ELF-1 (cell line): Measurements from ENCODE around the gene KRTAP1-3.
"Not testable (repeated sequence)": the region's sequence is repeated elsewhere in the genome, so short reads cannot be mapped to it uniquely, and the experiment has no call there.

Experiments used
- DNase-seq: peaks from one replicate; pipeline ENCODE4 v3.0.0-alpha.2; 2016; ENCODE audit warnings: low read depth, low spot score

KRTAP1-3 gene

GRCh38 chr17:41034346-41034935 is at the start of gene KRTAP1-3:
Gene KRTAP1-3, minus strand, starts transcription at chr17:41034874. Its CDS starts 53 bp downstream, at chr17:41034821.
- not testable (repeated sequence) for DNase-seq

GRCh38 chr17:41084100-41084856 is 49.6 kb upstream of the KRTAP1-3 start, which contains the start of gene KRTAP4-7:
Gene KRTAP4-7, plus strand, starts transcription at chr17:41084150. Its CDS starts 57 bp downstream, at chr17:41084207.
- DNase-seq, result not testable (repeated sequence)

- DNase-seq, result not testable (repeated sequence)
Observed at GRCh38 chr17:41083427-41083826, 48.8 kb upstream of the KRTAP1-3 start.

GRCh38 chr17:41082626-41083025 is 48.0 kb upstream of the KRTAP1-3 start:
- no peak for DNase-seq

- DNase-seq, result no peak
Observed at GRCh38 chr17:41076788-41077187, 42.1 kb upstream of the KRTAP1-3 start.

DNA sequence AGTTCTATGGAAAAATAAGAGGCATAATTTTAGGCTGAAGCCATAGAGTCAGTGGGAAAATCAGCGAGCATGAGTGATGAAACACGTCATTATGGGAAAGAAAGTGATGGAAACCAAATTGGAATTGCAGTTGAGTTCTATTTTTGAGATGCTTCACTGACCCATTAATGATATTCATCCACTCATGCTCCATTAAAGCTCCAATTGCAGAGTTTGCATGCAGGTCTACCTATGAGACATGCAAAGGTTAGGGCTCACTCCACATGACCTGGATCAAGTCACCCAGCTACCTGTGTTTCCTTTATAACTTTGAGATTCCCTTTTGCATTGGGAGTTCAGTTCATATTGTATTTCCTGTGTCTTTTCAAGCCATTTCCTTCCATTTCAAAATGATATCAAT is 39.0 kb upstream of the KRTAP1-3 start:
- DNase-seq, result no peak

GRCh38 chr17:41071606-41072360 is 37.1 kb upstream of the KRTAP1-3 start:
- DNase-seq, result no peak

DNA sequence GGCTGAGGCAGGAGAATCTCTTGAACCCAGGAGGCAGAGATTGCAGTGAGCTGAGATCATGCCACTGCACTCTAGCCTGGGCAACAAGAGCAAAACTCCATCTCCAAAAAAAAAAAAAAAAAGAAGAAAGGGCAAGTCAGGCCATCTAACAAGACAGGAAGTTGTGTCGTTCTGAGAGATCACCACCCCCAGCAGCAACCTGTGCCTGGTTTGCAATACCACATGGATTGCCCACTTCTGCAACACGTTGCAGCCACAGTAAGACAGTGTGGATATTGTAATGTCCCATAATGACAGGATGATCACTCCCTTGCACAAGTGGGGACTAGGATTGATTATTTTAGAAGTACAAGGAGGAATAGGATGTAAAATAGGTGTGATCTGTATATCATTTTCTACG is 34.4 kb upstream of the KRTAP1-3 start:
- DNase-seq, result no peak

- no peak for DNase-seq
Observed at GRCh38 chr17:41067281-41067680, 32.6 kb upstream of the KRTAP1-3 start.

DNA sequence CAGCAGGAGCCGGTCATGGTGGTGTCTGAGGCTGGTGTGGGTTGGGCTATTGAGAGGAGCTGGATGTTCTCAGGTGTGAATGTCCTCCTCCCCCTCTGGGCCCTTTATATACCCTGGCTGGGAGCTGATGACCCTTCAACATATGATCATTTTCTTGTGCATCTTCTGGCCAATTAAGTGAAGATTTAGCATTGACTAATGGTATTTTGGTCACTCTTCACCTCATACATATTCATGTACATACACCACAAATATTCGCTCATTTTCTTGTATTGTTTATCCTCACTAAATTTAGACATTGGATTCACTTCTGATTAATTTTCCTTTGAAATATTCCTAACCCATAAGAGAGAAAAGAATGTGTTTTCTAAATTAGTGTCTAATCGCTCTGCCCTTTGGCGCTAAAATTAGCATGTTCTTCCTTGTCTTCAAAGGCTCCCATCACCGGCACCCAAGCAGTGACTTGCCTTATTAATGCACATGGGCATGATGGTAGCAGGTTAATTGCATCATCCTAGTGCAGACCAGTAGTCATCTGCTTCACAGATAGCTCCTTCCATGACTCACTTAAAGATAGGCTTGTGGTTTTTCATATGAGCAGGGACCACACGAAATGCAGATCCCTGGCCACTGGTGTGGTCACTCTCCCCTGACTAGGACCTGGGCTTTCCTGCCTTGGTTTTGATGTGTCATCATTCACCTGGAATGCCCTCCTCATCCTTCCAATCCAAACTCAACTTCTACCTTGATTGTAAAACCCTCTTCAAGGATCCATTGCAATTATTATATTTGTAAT is 31.4 kb upstream of the KRTAP1-3 start, which contains the start of gene KRTAP2-4:
Gene KRTAP2-4, minus strand, starts transcription at position 51 of the 796 bp plus-strand sequence. Its CDS starts 34 bp downstream, at position 17.
- no peak for DNase-seq

- DNase-seq, result not testable (repeated sequence)
Observed at GRCh38 chr17:41065016-41065689, 30.5 kb upstream of the KRTAP1-3 start.

DNA sequence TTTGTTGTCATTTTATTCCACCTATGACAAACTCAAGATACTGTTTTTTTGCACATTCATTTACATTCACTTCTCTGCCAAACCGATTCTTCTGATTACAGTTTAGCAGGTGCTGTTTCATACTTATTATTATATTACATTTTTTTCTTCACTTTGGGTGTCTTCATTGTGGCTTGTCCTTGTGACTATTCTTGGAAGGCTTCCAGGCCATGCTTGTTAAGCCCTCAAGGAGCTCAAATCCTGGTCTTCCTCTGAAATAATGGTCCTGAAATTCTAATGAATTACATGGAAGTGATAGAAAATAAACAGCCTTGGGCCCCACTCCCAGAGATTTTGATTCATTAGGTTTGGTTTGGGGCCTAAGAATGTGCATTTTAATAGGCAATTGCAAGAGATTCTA is 29.6 kb upstream of the KRTAP1-3 start:
- DNase-seq, result no peak

- no peak for DNase-seq
Observed at GRCh38 chr17:41063449-41063848, 28.8 kb upstream of the KRTAP1-3 start.

GRCh38 chr17:41061964-41062363 is 27.3 kb upstream of the KRTAP1-3 start:
- no peak for DNase-seq

GRCh38 chr17:41060052-41060604 is 25.5 kb upstream of the KRTAP1-3 start, which contains the start of gene KRTAP2-3:
Gene KRTAP2-3, minus strand, starts transcription at chr17:41060114. Its CDS starts 64 bp downstream, at chr17:41060050.
- DNase-seq, result no peak

- not testable (repeated sequence) for DNase-seq
Observed at GRCh38 chr17:41059276-41060051, 24.8 kb upstream of the KRTAP1-3 start.

GRCh38 chr17:41058741-41059140 is 24.1 kb upstream of the KRTAP1-3 start:
- DNase-seq, result no peak

DNA sequence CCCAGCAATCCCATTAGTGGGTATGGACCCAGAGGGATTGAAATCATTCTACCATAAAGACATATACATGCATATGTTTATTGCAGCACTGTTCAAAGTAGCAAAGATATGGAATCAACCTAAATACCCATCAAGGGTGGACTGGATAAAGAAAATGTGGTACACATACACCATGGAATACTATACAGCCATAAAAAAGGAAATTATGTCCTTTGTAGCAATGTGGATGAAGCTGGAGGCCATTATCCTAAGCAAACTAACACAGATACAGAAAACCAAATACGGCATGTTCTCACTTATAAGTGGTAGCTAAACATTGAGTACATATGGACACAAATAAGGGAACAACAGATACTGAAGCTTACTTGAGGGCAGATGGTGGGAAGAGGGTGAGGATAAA is 22.9 kb upstream of the KRTAP1-3 start:
- no peak for DNase-seq

- not testable (repeated sequence) for DNase-seq
Observed at GRCh38 chr17:41055130-41055529, 20.5 kb upstream of the KRTAP1-3 start, which contains the start of gene KRTAP2-2. Gene KRTAP2-2, minus strand, starts transcription at chr17:41055230. Its CDS starts 19 bp downstream, at chr17:41055211.
